ENCODE data around the gene MPHOSPH9. TPM values are rescaled to one million over a fixed set of nuclear protein-coding genes. Genes with fewer than 3 reads are reported as not detected.

MPHOSPH9 gene
- total and polyA plus RNA-seq, 2 donors (not counting 3 experiments of a cell fraction or from before 2014, with no cell fraction given): 7.8 to 42.4 TPM

DNA sequence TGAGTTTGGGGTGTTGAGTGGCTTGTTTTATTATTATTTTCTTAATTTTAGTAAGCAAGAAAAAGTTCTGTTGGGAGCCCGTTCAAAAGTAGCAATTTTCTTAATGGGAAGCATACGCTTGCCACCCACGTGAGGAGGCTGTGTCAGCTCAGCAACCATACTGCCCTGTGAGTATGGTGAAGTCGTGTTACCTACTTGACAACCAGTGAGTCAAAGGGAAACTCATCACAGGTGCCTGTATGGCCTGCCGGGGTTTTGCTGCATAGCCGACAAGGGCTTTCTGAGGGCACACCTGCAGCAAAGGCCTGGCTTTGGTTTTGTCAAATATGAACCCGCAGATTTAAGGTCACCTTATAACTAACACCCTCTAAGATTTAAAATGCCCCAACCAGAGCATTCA lies 113.1 kb downstream of the MPHOSPH9 start:
- no peak overlapping the region for H3K9ac ChIP-seq (replicated peaks; ENCODE audit: extremely low read depth, insufficient read depth, low read length)
- no peaks in the 10 kb centered on the region for H3K9me3 ChIP-seq (replicated peaks; ENCODE audit: control insufficient read depth, insufficient read depth, low read length)
- H2AFZ ChIP-seq (ENCODE audit: low read depth, low read length): no peak overlapping the region
- BruUV-seq (replicated peaks): no TSS peak
- FAIRE-seq: no peak
- peaks cover 3% of the 10 kb centered on the region for H3K4me1 ChIP-seq (ENCODE audit: control insufficient read depth, extremely low read depth, insufficient read depth, low read length)
- no peak for DNase-seq (ENCODE audit: low read depth, low spot score)
- H3K4me3 ChIP-seq (replicated peaks in 1 of 3; ENCODE audit: insufficient read depth in 1 of 3, low read depth in 1 of 3, low read length in 3 of 3): no peak overlapping the region
- H3K4me2 ChIP-seq (ENCODE audit: insufficient read depth, low read length): no peak overlapping the region
- TF ChIP-seq EZH2 (IDR thresholded peaks at IDR 0.05; ENCODE audit: borderline replicate concordance, low read depth, low read length, severe bottlenecking) (no peak), FOS (IDR thresholded peaks at IDR 0.05; ENCODE audit: borderline replicate concordance, insufficient read depth, low read length) (no peak), POLR2A (IDR thresholded peaks at IDR 0.05; ENCODE audit: low read depth, low read length) (no peak), GATA2 (IDR thresholded peaks at IDR 0.05; ENCODE audit: insufficient read depth, insufficient read length, low read depth, low read length) (no peak), JUN (IDR thresholded peaks at IDR 0.05; ENCODE audit: borderline replicate concordance, insufficient read depth, insufficient read length, low read depth) (no peak), MAX (IDR thresholded peaks at IDR 0.05; ENCODE audit: insufficient read depth, insufficient read length) (no peak)
- TF ChIP-seq, protein P1, sequence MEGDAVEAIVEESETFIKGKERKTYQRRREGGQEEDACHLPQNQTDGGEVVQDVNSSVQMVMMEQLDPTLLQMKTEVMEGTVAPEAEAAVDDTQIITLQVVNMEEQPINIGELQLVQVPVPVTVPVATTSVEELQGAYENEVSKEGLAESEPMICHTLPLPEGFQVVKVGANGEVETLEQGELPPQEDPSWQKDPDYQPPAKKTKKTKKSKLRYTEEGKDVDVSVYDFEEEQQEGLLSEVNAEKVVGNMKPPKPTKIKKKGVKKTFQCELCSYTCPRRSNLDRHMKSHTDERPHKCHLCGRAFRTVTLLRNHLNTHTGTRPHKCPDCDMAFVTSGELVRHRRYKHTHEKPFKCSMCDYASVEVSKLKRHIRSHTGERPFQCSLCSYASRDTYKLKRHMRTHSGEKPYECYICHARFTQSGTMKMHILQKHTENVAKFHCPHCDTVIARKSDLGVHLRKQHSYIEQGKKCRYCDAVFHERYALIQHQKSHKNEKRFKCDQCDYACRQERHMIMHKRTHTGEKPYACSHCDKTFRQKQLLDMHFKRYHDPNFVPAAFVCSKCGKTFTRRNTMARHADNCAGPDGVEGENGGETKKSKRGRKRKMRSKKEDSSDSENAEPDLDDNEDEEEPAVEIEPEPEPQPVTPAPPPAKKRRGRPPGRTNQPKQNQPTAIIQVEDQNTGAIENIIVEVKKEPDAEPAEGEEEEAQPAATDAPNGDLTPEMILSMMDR (IDR thresholded peaks at IDR 0.05; ENCODE audit: extremely low read depth in 1 of 2, insufficient read depth in 1 of 2, low read depth in 1 of 2, low read length in 2 of 2): no peak
- no peaks in the 10 kb centered on the region for H3K79me2 ChIP-seq (ENCODE audit: control insufficient read depth, insufficient read depth, low read length)
- intact Hi-C loops (cut with micrococcal nuclease) (no loop called here), dilution Hi-C loops (cut with MboI; ENCODE audit: extremely low pct_ligation_motif_present, low sequenced_read_pairs) (no loop called here)
- H3K36me3 ChIP-seq (ENCODE audit: control insufficient read depth in 2 of 2, extremely low read depth in 1 of 2, insufficient read depth in 2 of 2, low read length in 2 of 2): no peaks in the 10 kb centered on the region
- no peaks in the 10 kb centered on the region for H3K9me1 ChIP-seq (replicated peaks; ENCODE audit: control insufficient read depth, extremely low read depth, insufficient read depth, low read length)
- H3K27ac ChIP-seq (ENCODE audit: insufficient read depth, low read depth, low read length): no peak overlapping the region
- H3K27me3 ChIP-seq (ENCODE audit: control insufficient read depth in 2 of 2, insufficient read depth in 2 of 2, low read length in 2 of 2): no peaks in the 10 kb centered on the region
- ChIA-PET CTCF (no interaction called here), POLR2A (no interaction called here)
- no peaks in the 10 kb centered on the region for H4K20me1 ChIP-seq (replicated peaks; ENCODE audit: control insufficient read depth, extremely low read depth, insufficient read depth, low read length)
